ENCODE results near the gene PURB.
"Not testable (repeated sequence)": the region's sequence is repeated elsewhere in the genome, so short reads cannot be mapped to it uniquely, and the experiment has no call there.

The PURB gene

DNA sequence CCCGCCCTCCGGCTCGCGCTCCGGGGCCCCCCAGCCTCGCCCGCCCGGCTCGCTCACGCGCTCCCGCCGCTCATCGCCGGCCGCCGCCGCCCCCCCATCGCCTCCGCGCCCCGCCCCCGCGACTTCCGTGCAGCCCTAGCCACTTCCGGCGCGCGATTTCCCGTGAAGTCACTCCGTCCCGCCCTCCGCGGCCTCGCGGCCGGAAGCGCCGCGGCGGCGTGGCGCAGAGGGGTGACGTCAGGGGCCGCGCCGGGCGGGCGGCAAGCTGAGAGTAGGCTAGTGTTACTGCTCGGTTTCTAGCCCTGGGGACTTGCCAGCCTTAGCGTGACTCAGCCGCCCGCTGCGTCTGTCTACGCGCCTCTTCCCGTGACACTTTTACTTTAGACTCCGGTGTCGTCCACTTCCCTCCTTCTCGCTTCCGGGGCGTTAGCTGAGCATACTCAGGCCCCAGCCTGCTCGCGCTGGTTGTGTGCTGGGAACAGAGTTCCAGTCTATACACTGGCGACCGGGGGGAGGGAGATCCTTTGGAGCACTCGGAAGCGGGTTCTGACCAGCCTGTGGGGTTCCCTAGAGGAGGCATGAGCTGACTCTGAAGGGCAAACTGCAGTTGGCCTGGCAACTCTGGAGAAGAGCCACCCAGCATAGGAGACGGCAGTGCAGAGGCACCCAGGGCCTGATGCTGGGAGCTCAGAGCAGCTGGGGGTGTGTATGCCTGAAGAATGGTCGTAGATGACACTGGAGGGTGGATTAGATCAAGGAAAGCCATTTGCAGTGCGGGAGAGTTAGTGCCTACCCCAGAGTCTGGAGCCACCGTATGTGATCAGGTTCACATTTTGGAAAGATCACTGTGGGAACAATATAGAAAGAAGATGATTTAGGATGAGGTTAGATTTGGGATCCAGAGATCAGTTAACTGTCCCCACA is at the start of gene PURB:
Gene PURB (minus strand): TSS at position 137 of the 924 bp plus-strand sequence. CDS start 182 bp downstream, outside the sequence.
- in situ Hi-C loops (cut with HindIII; ENCODE audit: low pct_unique_long_range_greater_than_20kb, low sequenced_read_pairs), result no loop called here
- DNase-seq (ENCODE audit: low read depth in 1 of 2, low spot score in 1 of 2), result peak; percentile 87 to 98
- TF ChIP-seq JUND (IDR thresholded peaks at IDR 0.05; ENCODE audit: low read depth), result peak; percentile 34; the same call in 1 of the 2 replicates

- no peak for TF ChIP-seq JUND (IDR thresholded peaks at IDR 0.05; ENCODE audit: low read depth)
- in situ Hi-C loops (cut with HindIII; ENCODE audit: low pct_unique_long_range_greater_than_20kb, low sequenced_read_pairs), result no loop called here
- no peak for DNase-seq (ENCODE audit: low read depth in 1 of 2, low spot score in 1 of 2)
Observed at GRCh38 chr7:44935016-44935415, 49.7 kb upstream of the PURB start.

- DNase-seq (ENCODE audit: low read depth in 1 of 2, low spot score in 1 of 2); in situ Hi-C loops (cut with HindIII; ENCODE audit: low pct_unique_long_range_greater_than_20kb, low sequenced_read_pairs): not testable (repeated sequence)
Observed at GRCh38 chr7:44934510-44934909, 49.2 kb upstream of the PURB start.

DNA sequence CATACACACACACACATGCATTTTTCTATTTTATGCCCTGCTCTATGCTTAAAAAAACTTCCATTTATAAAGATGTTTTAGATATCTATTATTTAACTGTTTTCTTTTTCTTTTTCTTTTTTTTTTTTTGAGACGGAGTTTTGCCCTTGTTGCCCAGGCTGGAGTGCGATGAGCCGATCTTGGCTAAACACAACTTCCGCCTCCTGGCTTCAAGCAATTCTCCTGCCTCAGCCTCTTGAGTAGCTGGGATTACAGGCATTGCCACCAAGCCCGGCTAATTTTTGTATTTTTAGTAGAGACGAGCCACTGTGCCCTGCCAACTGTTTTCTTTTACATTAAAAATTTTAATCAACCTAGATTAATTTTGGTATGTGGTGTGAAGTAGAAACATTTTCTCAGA is 45.6 kb upstream of the PURB start:
- TF ChIP-seq JUND (IDR thresholded peaks at IDR 0.05; ENCODE audit: low read depth), result no peak
- no peak for DNase-seq (ENCODE audit: low read depth in 1 of 2, low spot score in 1 of 2)
- in situ Hi-C loops (cut with HindIII; ENCODE audit: low pct_unique_long_range_greater_than_20kb, low sequenced_read_pairs), result no loop called here

DNA sequence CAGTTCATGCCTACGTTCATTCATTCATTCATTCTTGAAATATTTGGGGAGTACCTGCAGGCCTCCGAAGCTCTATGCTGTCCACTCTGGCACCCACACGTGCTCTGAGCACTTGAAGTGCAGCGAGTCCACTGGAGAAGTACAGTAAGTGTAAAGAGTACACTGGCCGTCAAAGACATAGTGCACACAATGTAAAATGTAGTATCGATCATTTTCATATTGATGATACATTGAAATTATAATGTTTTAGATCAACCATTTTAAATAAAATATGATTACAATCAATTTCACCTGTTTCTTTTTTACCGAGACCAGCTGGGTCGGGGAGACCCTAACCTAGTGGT is 37.0 kb upstream of the PURB start:
- TF ChIP-seq JUND (IDR thresholded peaks at IDR 0.05; ENCODE audit: low read depth), result no peak
- in situ Hi-C loops (cut with HindIII; ENCODE audit: low pct_unique_long_range_greater_than_20kb, low sequenced_read_pairs), result no loop called here
- DNase-seq (ENCODE audit: low read depth in 1 of 2, low spot score in 1 of 2), result no peak

DNA sequence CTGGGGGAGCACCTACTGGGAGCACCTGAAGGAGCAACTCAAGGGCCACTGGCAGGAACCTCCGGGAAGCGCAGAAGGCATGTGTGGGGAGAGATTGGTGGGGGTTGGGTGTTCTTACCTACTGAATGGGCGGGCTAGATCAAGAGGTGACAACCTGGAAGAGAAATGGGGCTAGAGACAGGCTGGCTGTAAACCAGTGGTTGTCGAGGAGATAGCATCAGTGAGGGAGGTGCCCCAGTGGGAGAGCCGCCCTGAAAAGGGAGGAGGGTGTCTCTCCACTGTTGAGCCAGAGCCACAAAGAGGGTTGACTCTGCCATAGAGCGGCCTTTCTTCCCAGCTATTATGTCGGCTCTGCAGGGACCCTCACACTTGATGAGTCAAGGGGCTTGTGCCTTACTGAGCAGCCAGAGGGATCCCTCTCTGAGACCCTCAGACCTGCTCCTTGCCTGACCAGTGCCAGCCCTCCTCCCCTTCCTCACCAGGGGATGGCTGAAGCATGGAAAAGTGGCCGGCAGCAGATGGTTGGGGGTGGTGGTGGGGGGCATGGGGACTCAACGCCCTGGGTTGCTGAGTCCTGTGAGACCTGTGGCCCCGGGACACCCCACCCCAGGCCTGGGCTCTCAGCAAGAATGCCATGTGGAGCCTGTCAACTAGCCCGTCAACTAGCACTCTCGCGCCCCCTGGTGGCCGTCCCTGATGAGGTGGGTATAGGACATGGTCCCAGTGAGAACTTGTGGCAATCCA is 36.4 kb upstream of the PURB start:
- in situ Hi-C loops (cut with HindIII; ENCODE audit: low pct_unique_long_range_greater_than_20kb, low sequenced_read_pairs), result no loop called here
- TF ChIP-seq JUND (IDR thresholded peaks at IDR 0.05; ENCODE audit: low read depth), result no peak
- DNase-seq (ENCODE audit: low read depth in 1 of 2, low spot score in 1 of 2), result peak; percentile 67 to 96

DNA sequence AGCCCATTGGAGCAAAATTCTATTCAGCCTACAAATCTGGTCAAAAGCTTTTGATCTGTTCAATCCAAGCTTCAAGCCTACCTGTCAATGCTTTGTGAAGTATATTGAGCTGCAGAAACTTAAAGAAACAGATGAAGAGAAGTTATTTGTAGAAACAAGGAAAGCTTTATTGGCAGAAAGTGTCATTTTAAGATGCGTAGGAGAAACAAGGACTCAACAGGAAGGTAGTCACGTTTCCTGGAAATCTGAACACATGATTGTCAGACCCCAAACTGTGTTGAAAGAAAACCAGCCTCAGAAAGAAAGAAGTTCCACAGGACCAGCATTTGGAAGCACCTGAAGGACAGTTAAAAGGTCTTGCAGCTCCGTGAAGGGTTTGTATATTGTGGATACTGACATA is 34.8 kb upstream of the PURB start:
- in situ Hi-C loops (cut with HindIII; ENCODE audit: low pct_unique_long_range_greater_than_20kb, low sequenced_read_pairs), result no loop called here
- no peak for TF ChIP-seq JUND (IDR thresholded peaks at IDR 0.05; ENCODE audit: low read depth)
- no peak for DNase-seq (ENCODE audit: low read depth in 1 of 2, low spot score in 1 of 2)

GRCh38 chr7:44918029-44918428 is 32.7 kb upstream of the PURB start:
- no peak for DNase-seq (ENCODE audit: low read depth in 1 of 2, low spot score in 1 of 2)
- TF ChIP-seq JUND (IDR thresholded peaks at IDR 0.05; ENCODE audit: low read depth), result no peak
- in situ Hi-C loops (cut with HindIII; ENCODE audit: low pct_unique_long_range_greater_than_20kb, low sequenced_read_pairs), result no loop called here

DNA sequence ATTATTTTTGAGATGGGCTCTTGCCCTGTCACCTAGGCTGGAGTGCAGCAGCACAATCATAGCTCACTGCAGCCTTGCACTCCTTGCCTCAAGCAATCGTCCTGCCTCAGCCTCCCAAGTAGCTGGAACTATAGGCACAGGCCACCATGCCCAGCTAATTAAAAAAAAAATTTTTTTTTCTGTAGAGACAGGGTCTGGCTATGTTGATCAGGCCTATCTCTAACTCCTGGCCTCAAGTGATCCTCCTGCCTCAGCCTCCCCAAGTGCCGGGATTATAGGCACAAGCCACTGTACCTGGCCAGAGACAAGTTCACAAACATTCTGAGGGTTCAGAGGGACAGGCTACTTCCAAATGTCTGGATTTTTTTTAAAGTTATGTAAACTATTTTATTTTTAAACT is 32.1 kb upstream of the PURB start:
- in situ Hi-C loops (cut with HindIII; ENCODE audit: low pct_unique_long_range_greater_than_20kb, low sequenced_read_pairs), result no loop called here
- TF ChIP-seq JUND (IDR thresholded peaks at IDR 0.05; ENCODE audit: low read depth), result no peak
- no peak for DNase-seq (ENCODE audit: low read depth in 1 of 2, low spot score in 1 of 2)

- no peak for TF ChIP-seq JUND (IDR thresholded peaks at IDR 0.05; ENCODE audit: low read depth)
- no peak for DNase-seq (ENCODE audit: low read depth in 1 of 2, low spot score in 1 of 2)
- in situ Hi-C loops (cut with HindIII; ENCODE audit: low pct_unique_long_range_greater_than_20kb, low sequenced_read_pairs), result no loop called here
Observed at GRCh38 chr7:44914992-44915607, 29.8 kb upstream of the PURB start.

GRCh38 chr7:44912775-44913347 is 27.5 kb upstream of the PURB start:
- in situ Hi-C loops (cut with HindIII; ENCODE audit: low pct_unique_long_range_greater_than_20kb, low sequenced_read_pairs), result no loop called here
- TF ChIP-seq JUND (IDR thresholded peaks at IDR 0.05; ENCODE audit: low read depth), result no peak
- DNase-seq (ENCODE audit: low read depth in 1 of 2, low spot score in 1 of 2), result peak; percentile 50 to 89

- no peak for TF ChIP-seq JUND (IDR thresholded peaks at IDR 0.05; ENCODE audit: low read depth)
- in situ Hi-C loops (cut with HindIII; ENCODE audit: low pct_unique_long_range_greater_than_20kb, low sequenced_read_pairs), result no loop called here
- no peak for DNase-seq (ENCODE audit: low read depth in 1 of 2, low spot score in 1 of 2)
Observed at GRCh38 chr7:44911911-44912310, 26.6 kb upstream of the PURB start.

All from T47D (cell line).